Neural progenitor cell (in vitro differentiated cells): ENCODE data around the gene VAMP7. TPM values are rescaled to one million over a fixed set of nuclear protein-coding genes. Genes with fewer than 3 reads are reported as not detected.

Source experiments
- DNase-seq: peaks from one replicate; pipeline ENCODE4 v3.0.0-alpha.2; 2016; ENCODE audit warnings: low spot score
- H2AFZ ChIP-seq: fragments of 200-600 bp; sonication (generic); replicated peaks from 2 replicates; pipeline ENCODE4 v1.6.1; 2016; ENCODE audit warnings: antibody characterized with exemption
- H3F3A ChIP-seq: fragments of 200-600 bp; sonication (generic); 2 replicates; pipeline ENCODE4 v1.6.1; 2016; ENCODE audit warnings: antibody characterized with exemption, low read depth
- H3K27ac ChIP-seq: fragments of 200-600 bp; sonication (generic); 2 replicates; pipeline ENCODE4 v1.5.1; 2016; ENCODE audit warnings: mild to moderate bottlenecking
- H3K27me3 ChIP-seq: fragments of 200-600 bp; sonication (generic); 2 replicates; pipeline ENCODE4 v1.6.1; 2016; ENCODE audit warnings: mild to moderate bottlenecking, moderate library complexity
- H3K36me3 ChIP-seq: fragments of 200-600 bp; sonication (generic); 2 replicates; pipeline ENCODE4 v1.5.1; 2016
- H3K4me1 ChIP-seq: fragments of 200-600 bp; sonication (generic); 2 replicates; pipeline ENCODE4 v1.6.1; 2016; ENCODE audit warnings: mixed run types
- H3K4me2 ChIP-seq: fragments of 200-600 bp; sonication (generic); 2 replicates; pipeline ENCODE4 v1.6.1; 2016
- H3K4me3 ChIP-seq: fragments of 200-600 bp; sonication (generic); 2 replicates; pipeline ENCODE4 v1.5.1; 2016
- H3K79me2 ChIP-seq: fragments of 200-600 bp; sonication (generic); 2 replicates; pipeline ENCODE4 v1.6.1; 2016; ENCODE audit warnings: low read depth
- H3K9ac ChIP-seq: fragments of 200-600 bp; sonication (generic); 2 replicates; pipeline ENCODE4 v1.6.1; 2016
- H3K9me3 ChIP-seq: fragments of 200-600 bp; sonication (generic); 2 replicates; pipeline ENCODE4 v1.5.1; 2016; ENCODE audit warnings: low read depth
- H4K20me1 ChIP-seq: fragments of 200-600 bp; sonication (generic); 2 replicates; pipeline ENCODE4 v1.6.1; 2016; ENCODE audit warnings: low read depth
- H3K27ac Mint-ChIP-seq: 3 replicates; pipeline ENCODE4 v1.8.0; 2021; ENCODE audit warnings: mixed read lengths
- H3K27me3 Mint-ChIP-seq: 2 replicates; pipeline ENCODE4 v1.8.0; 2022; ENCODE audit warnings: low read depth, mild to moderate bottlenecking, inconsistent platforms, moderate library complexity, mixed read lengths; ENCODE audit not compliant: insufficient read depth
- H3K36me3 Mint-ChIP-seq: 3 replicates; pipeline ENCODE4 v1.8.0; 2021; ENCODE audit warnings: mixed read lengths
- H3K4me1 Mint-ChIP-seq: 3 replicates; pipeline ENCODE4 v1.8.0; 2021; ENCODE audit warnings: mixed read lengths
- H3K4me3 Mint-ChIP-seq: 3 replicates; pipeline ENCODE4 v1.8.0; 2021; ENCODE audit warnings: mild to moderate bottlenecking, moderate library complexity, mixed read lengths
- H3K9me3 Mint-ChIP-seq: 3 replicates; pipeline ENCODE4 v1.8.0; 2020; ENCODE audit warnings: mixed read lengths
- EZH2 ChIP-seq: fragments of 200-600 bp; sonication (generic); IDR thresholded peaks from 2 replicates; pipeline ENCODE4 v1.6.1; 2017; ENCODE audit warnings: antibody characterized with exemption, mild to moderate bottlenecking, moderate library complexity
- EZH2phosphoT487 ChIP-seq: fragments of 200-600 bp; sonication (generic); IDR thresholded peaks from 2 replicates; pipeline ENCODE4 v1.6.1; 2017; ENCODE audit warnings: antibody characterized with exemption
- total RNA-seq: library from RNA; depleted of rRNA; stranded (reverse); fragments of >200 nt; gene quantifications from 2 replicates; pipeline ENCODE4 v1.2.3, GENCODE V29; 2015; ENCODE audit warnings: low replicate concordance
- TF ChIP-seq, protein P1 (sequence below): fragments of 200-600 bp; sonication (generic); IDR thresholded peaks from 2 replicates; pipeline ENCODE4 v1.5.1; 2017; ENCODE audit warnings: antibody characterized with exemption, mild to moderate bottlenecking

Gene VAMP7
- total RNA-seq, 1 donor from 2014 or later: 43.8 TPM

DNA sequence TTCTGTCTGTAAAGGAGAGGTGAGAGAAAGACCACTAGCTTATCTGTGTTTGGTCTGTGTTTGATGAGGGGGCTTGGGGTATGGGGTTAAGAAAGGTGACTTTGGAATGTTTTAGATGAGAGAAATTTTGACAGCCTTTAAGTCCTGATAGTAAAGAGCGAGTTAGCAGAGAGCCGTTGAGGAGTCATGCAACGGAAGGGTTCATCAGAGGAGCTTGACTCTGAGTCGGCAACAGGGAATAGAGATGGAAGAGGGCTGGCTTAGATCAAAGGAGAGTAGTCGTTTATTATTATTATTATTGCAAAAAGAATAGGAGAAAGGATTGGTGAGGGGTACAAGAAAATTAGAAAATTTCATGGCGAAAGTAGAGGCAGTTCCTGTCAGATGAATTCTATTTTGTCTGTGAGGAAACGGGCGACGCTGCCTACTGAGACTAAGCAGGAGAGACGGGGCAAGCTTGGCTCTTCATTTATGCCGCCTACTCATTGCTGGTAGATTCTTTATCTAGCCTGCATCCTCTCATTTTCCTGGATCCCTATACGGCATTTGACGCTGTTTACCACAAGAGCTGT, 473 bp upstream of the VAMP7 start:
- no peaks in the 10 kb centered on the region for H3F3A ChIP-seq
- Mint-ChIP-seq H3K4me1 (no peaks in the 10 kb centered on the region), H3K36me3 (no peaks in the 10 kb centered on the region), H3K27me3 (peaks cover 3% of the 10 kb centered on the region), H3K27ac (no peak overlapping the region), H3K4me3 (peak overlapping the region; percentile 84), H3K9me3 (no peaks in the 10 kb centered on the region)
- H3K27ac ChIP-seq: no peak overlapping the region
- peak overlapping the region; percentile 80 for H3K4me2 ChIP-seq
- no peak overlapping the region for H3K9ac ChIP-seq
- H3K4me3 ChIP-seq: peak overlapping the region; percentile 73
- H3K9me3 ChIP-seq: no peaks in the 10 kb centered on the region
- H3K79me2 ChIP-seq: peaks cover 18% of the 10 kb centered on the region
- H3K27me3 ChIP-seq: peaks cover 27% of the 10 kb centered on the region
- no peaks in the 10 kb centered on the region for H4K20me1 ChIP-seq
- no peak for DNase-seq
- TF ChIP-seq EZH2phosphoT487 (no peak), EZH2 (no peak)
- TF ChIP-seq, protein P1, sequence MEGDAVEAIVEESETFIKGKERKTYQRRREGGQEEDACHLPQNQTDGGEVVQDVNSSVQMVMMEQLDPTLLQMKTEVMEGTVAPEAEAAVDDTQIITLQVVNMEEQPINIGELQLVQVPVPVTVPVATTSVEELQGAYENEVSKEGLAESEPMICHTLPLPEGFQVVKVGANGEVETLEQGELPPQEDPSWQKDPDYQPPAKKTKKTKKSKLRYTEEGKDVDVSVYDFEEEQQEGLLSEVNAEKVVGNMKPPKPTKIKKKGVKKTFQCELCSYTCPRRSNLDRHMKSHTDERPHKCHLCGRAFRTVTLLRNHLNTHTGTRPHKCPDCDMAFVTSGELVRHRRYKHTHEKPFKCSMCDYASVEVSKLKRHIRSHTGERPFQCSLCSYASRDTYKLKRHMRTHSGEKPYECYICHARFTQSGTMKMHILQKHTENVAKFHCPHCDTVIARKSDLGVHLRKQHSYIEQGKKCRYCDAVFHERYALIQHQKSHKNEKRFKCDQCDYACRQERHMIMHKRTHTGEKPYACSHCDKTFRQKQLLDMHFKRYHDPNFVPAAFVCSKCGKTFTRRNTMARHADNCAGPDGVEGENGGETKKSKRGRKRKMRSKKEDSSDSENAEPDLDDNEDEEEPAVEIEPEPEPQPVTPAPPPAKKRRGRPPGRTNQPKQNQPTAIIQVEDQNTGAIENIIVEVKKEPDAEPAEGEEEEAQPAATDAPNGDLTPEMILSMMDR: no peak
- H2AFZ ChIP-seq: peak overlapping the region; percentile 79
- H3K36me3 ChIP-seq: no peaks in the 10 kb centered on the region
- no peaks in the 10 kb centered on the region for H3K4me1 ChIP-seq

DNA sequence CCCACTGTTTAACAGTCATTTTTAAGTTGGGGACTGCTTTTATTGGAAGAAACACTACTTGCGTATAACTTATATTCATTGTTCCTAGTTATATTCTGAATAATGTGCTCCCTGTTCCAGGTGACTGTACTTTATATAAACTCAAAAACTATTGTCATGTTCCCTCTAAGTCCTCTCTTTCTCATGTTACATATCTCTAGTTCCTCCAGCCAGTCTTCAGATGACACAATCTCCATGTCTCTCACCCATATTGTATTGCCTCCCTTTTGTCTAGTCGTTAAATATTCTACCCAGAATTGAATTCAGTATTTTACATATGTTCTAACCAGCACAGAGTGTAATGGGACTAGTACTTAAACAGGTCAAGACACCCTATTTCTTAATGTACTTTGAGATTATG, 5.3 kb downstream of the VAMP7 start:
- Mint-ChIP-seq H3K4me3 (no peak overlapping the region), H3K4me1 (no peaks in the 10 kb centered on the region)

DNA sequence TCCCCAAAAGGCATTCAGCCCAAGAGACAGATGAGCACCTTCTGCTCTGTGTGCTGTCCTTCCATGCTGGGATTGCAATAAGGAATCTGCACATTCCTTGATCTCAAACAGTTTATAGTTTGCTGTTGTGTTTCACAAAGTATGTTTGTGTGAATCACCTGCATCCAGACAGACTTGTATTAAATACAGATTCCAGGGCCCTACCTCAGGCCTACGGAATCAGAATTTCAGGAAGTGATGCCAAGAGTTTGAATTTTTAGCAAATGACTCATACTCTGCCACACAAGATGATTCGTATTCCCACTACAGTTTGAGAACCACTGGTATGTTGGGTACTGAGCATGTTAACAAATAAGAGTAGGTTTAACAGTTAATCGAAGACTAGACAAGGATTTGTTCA, 7.0 kb downstream of the VAMP7 start:
- Mint-ChIP-seq H3K36me3 (peaks cover 3% of the 10 kb centered on the region), H3K27ac (no peak overlapping the region), H3K4me1 (no peaks in the 10 kb centered on the region), H3K4me3 (no peak overlapping the region), H3K9me3 (peaks cover 3% of the 10 kb centered on the region), H3K27me3 (no peaks in the 10 kb centered on the region)
- no peaks in the 10 kb centered on the region for H4K20me1 ChIP-seq
- DNase-seq: no peak
- H3F3A ChIP-seq: no peaks in the 10 kb centered on the region
- no peaks in the 10 kb centered on the region for H3K4me1 ChIP-seq
- peaks cover 2% of the 10 kb centered on the region for H3K79me2 ChIP-seq
- H3K27ac ChIP-seq: no peak overlapping the region
- H3K4me3 ChIP-seq: no peak overlapping the region
- H3K4me2 ChIP-seq: no peak overlapping the region
- TF ChIP-seq EZH2phosphoT487: no peak
- no peaks in the 10 kb centered on the region for H3K36me3 ChIP-seq
- no peak overlapping the region for H2AFZ ChIP-seq
- no peaks in the 10 kb centered on the region for H3K27me3 ChIP-seq
- H3K9me3 ChIP-seq: no peaks in the 10 kb centered on the region
- H3K9ac ChIP-seq: no peak overlapping the region

More for the DNA sequence above, 5.3 kb downstream of the VAMP7 start:
- Histone ChIP-seq H3K9ac (no peak overlapping the region), H3K27me3 (no peaks in the 10 kb centered on the region), H3F3A (no peaks in the 10 kb centered on the region), H3K4me2 (no peak overlapping the region), H3K9me3 (no peaks in the 10 kb centered on the region), H3K27ac (no peak overlapping the region), H2AFZ (no peak overlapping the region), H4K20me1 (no peaks in the 10 kb centered on the region), H3K4me1 (no peaks in the 10 kb centered on the region), H3K79me2 (peaks cover 18% of the 10 kb centered on the region), H3K4me3 (no peak overlapping the region), H3K36me3 (no peaks in the 10 kb centered on the region)
- no peaks in the 10 kb centered on the region for H3K36me3 Mint-ChIP-seq
- H3K27me3 Mint-ChIP-seq: no peaks in the 10 kb centered on the region
- no peak for DNase-seq
- no peak overlapping the region for H3K27ac Mint-ChIP-seq
- H3K9me3 Mint-ChIP-seq: peaks cover 3% of the 10 kb centered on the region
- TF ChIP-seq EZH2phosphoT487 (no peak), EZH2 (no peak)
- TF ChIP-seq, protein P1: no peak

DNA sequence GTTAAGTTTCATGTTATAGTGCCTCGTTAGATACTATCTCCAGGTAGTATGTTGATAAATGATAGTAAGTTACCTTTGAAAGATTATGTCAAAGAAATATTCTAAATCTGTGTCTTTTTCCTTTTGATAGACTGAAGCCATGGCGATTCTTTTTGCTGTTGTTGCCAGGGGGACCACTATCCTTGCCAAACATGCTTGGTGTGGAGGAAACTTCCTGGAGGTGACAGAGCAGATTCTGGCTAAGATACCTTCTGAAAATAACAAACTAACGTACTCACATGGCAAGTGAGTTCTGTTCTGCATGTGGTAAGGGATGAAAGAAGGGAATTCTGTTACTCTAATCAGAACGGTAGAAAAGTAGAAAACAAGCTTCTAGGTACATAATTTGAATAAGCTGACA, 8.2 kb downstream of the VAMP7 start:
- H3K9ac ChIP-seq: no peak overlapping the region
- H3K4me2 ChIP-seq: no peak overlapping the region
- TF ChIP-seq, protein P1: no peak
- no peak for TF ChIP-seq EZH2
- TF ChIP-seq EZH2phosphoT487: no peak
- peaks cover 1% of the 10 kb centered on the region for H3K27me3 Mint-ChIP-seq
- H3K4me3 ChIP-seq: no peak overlapping the region
- no peaks in the 10 kb centered on the region for H3K4me1 Mint-ChIP-seq
- no peaks in the 10 kb centered on the region for H3K9me3 ChIP-seq
- H3K36me3 Mint-ChIP-seq: peaks cover 3% of the 10 kb centered on the region
- no peak overlapping the region for H2AFZ ChIP-seq
- no peaks in the 10 kb centered on the region for H3K4me1 ChIP-seq
- H3K36me3 ChIP-seq: no peaks in the 10 kb centered on the region
- no peak overlapping the region for H3K4me3 Mint-ChIP-seq
- no peaks in the 10 kb centered on the region for H4K20me1 ChIP-seq
- no peaks in the 10 kb centered on the region for H3K27me3 ChIP-seq
- no peak overlapping the region for H3K27ac ChIP-seq
- H3K9me3 Mint-ChIP-seq: peaks cover 3% of the 10 kb centered on the region
- DNase-seq: no peak
- no peaks in the 10 kb centered on the region for H3F3A ChIP-seq
- no peaks in the 10 kb centered on the region for H3K79me2 ChIP-seq
- no peak overlapping the region for H3K27ac Mint-ChIP-seq
